IMR-90 (cell line): ENCODE data around the gene DENND1A. TPM values are rescaled to one million over a fixed set of nuclear protein-coding genes. Genes with fewer than 3 reads are reported as not detected.

Experiments used
- ATAC-seq: fragments of 200-7000 bp; cut with Tn5 transposase; 2 replicates; pipeline ENCODE4 v1.9.1; 2020; ENCODE audit warnings: low read depth, mild to moderate bottlenecking, moderate library complexity
- BruUV-seq: library from RNA; stranded (reverse); fragments of 400-500 nt; replicated peaks from 2 replicates; lab custom pipeline; 2021; lab: Mats Ljungman, UMichigan
- CTCF ChIA-PET: fragments of 300-600 bp; formaldehyde crosslinking; extraction: SDS; loops from one replicate; lab custom pipeline; 2021; ENCODE audit warnings: antibody characterized with exemption; lab: Yijun Ruan, JAX
- POLR2A ChIA-PET: fragments of 300-600 bp; sonication (Branson Sonifier 250); formaldehyde crosslinking; loops from one replicate; lab custom pipeline; 2022; ENCODE audit warnings: antibody characterized with exemption; ENCODE audit not compliant: unreplicated experiment; lab: Charles Lee
- DNase-seq: peaks from one replicate; pipeline ENCODE4 v3.0.0; 2013
- H2AFZ ChIP-seq: replicated peaks from 2 replicates; pipeline ENCODE3; 2013; ENCODE audit warnings: low read length, mild to moderate bottlenecking; ENCODE audit not compliant: poor library complexity
- H2AK5ac ChIP-seq: 2 replicates; pipeline ENCODE4 v1.6.1; 2013; ENCODE audit warnings: low read depth, low read length, inconsistent platforms
- H2AK9ac ChIP-seq: replicated peaks from 2 replicates; pipeline ENCODE3; 2013; ENCODE audit warnings: mild to moderate bottlenecking, low read depth, low read length, moderate library complexity; ENCODE audit not compliant: poor library complexity
- H2BK120ac ChIP-seq: 2 replicates; pipeline ENCODE4 v1.6.1; 2013; ENCODE audit warnings: low read depth, low read length, inconsistent platforms
- H2BK15ac ChIP-seq: 3 replicates; pipeline ENCODE4 v1.6.1; 2013; ENCODE audit warnings: low read depth, low read length, inconsistent platforms
- H2BK20ac ChIP-seq: 2 replicates; pipeline ENCODE4 v1.6.1; 2013; ENCODE audit warnings: low read depth, mild to moderate bottlenecking, inconsistent platforms, low read length, moderate library complexity
- H2BK5ac ChIP-seq: 2 replicates; pipeline ENCODE4 v1.6.1; 2013; ENCODE audit warnings: mild to moderate bottlenecking, low read depth, low read length, inconsistent platforms; ENCODE audit not compliant: poor library complexity, severe bottlenecking
- H3K14ac ChIP-seq: replicated peaks from 2 replicates; pipeline ENCODE4 v1.6.1; 2013; ENCODE audit warnings: low read depth, low read length, inconsistent platforms
- H3K18ac ChIP-seq: 2 replicates; pipeline ENCODE4 v1.6.1; 2013; ENCODE audit warnings: low read depth, low read length, control low read depth
- H3K23ac ChIP-seq: 2 replicates; pipeline ENCODE4 v1.6.1; 2013; ENCODE audit warnings: low read depth, low read length, inconsistent platforms
- H3K27ac ChIP-seq: 2 replicates; pipeline ENCODE4 v1.5.1; 2013; ENCODE audit warnings: mild to moderate bottlenecking, control low read depth, low read length; ENCODE audit not compliant: insufficient read depth
- H3K27me3 ChIP-seq: 2 replicates; pipeline ENCODE4 v1.6.1; 2013; ENCODE audit warnings: low read length; ENCODE audit not compliant: control insufficient read depth, insufficient read depth
- H3K36me3 ChIP-seq: 2 replicates; pipeline ENCODE4 v1.6.1; 2013; ENCODE audit warnings: low read length, mixed read lengths; ENCODE audit not compliant: control insufficient read depth, insufficient read depth
- H3K4ac ChIP-seq: 2 replicates; pipeline ENCODE4 v1.6.1; 2013; ENCODE audit warnings: low read depth, low read length, inconsistent platforms
- H3K4me1 ChIP-seq: 2 replicates; pipeline ENCODE4 v1.6.1; 2013; ENCODE audit warnings: low read length, mixed read lengths; ENCODE audit not compliant: control insufficient read depth, insufficient read depth
- H3K4me2 ChIP-seq: 2 replicates; pipeline ENCODE4 v1.6.1; 2013; ENCODE audit warnings: low read depth, mild to moderate bottlenecking, control low read depth, low read length, moderate library complexity
- H3K4me3 ChIP-seq: 2 replicates; pipeline ENCODE4 v1.5.1; 2013; ENCODE audit warnings: low read depth, mild to moderate bottlenecking, control low read depth, low read length, moderate library complexity; ENCODE audit not compliant: insufficient read depth
- H3K56ac ChIP-seq: 2 replicates; pipeline ENCODE4 v1.6.1; 2013; ENCODE audit warnings: low read length, inconsistent platforms; ENCODE audit not compliant: insufficient read depth; ENCODE audit errors: extremely low read depth
- H3K79me1 ChIP-seq, 2 experiments: 2 replicates each; pipeline ENCODE4 v1.6.1; 2013; ENCODE audit warnings: low read length in 2 of 2, inconsistent platforms in 1 of 2, low read depth in 1 of 2
- H3K9ac ChIP-seq: 2 replicates; pipeline ENCODE4 v1.6.1; 2013; ENCODE audit warnings: low read depth, low read length, control low read depth
- H3K9me1 ChIP-seq: 2 replicates; pipeline ENCODE4 v1.6.1; 2013; ENCODE audit warnings: low read length, inconsistent platforms; ENCODE audit not compliant: insufficient read depth
- H3K9me3 ChIP-seq: 2 replicates; pipeline ENCODE4 v1.6.1; 2013; ENCODE audit warnings: low read length; ENCODE audit not compliant: control insufficient read depth, insufficient read depth
- H4K20me1 ChIP-seq: 2 replicates; pipeline ENCODE4 v1.6.1; 2013; ENCODE audit warnings: low read length, inconsistent platforms; ENCODE audit not compliant: insufficient read depth
- H4K5ac ChIP-seq: 2 replicates; pipeline ENCODE4 v1.6.1; 2013; ENCODE audit warnings: mild to moderate bottlenecking, low read depth, low read length, control low read depth
- H4K8ac ChIP-seq, 2 experiments: 2 replicates each; pipeline ENCODE4 v1.6.1; 2013; ENCODE audit warnings: low read depth in 2 of 2, low read length in 2 of 2, control low read depth in 1 of 2, inconsistent platforms in 1 of 2
- H4K91ac ChIP-seq: 2 replicates; pipeline ENCODE4 v1.6.1; 2013; ENCODE audit warnings: low read depth, low read length, inconsistent platforms; ENCODE audit not compliant: insufficient read depth
- BHLHE40 ChIP-seq: fragments of 150-350 bp; IDR thresholded peaks from 2 replicates; pipeline ENCODE4 v1.6.1; 2016; ENCODE audit warnings: mild to moderate bottlenecking, low read depth, low read length
- CEBPB ChIP-seq: IDR thresholded peaks from 2 replicates; pipeline ENCODE4 v1.6.1; 2012; ENCODE audit warnings: low read depth, low read length, improper control_type of control experiment
- CHD1 ChIP-seq: IDR thresholded peaks from 2 replicates; pipeline ENCODE4 v1.6.1; 2012; ENCODE audit warnings: low read depth, low read length, improper control_type of control experiment
- CTCF ChIP-seq: conservative IDR thresholded peaks from 2 replicates; pipeline ENCODE4 v1.5.1; 2012; ENCODE audit warnings: mild to moderate bottlenecking, low read depth, low read length, improper control_type of control experiment
- ELK1 ChIP-seq: fragments of 150-350 bp; IDR thresholded peaks from 2 replicates; pipeline ENCODE4 v1.6.1; 2016; ENCODE audit warnings: low read depth, mild to moderate bottlenecking, low read length, moderate library complexity, borderline replicate concordance
- FOS ChIP-seq: fragments of 150-350 bp; IDR thresholded peaks from 2 replicates; pipeline ENCODE4 v1.6.1; 2016; ENCODE audit warnings: low read depth, low read length
- MAFK ChIP-seq: IDR thresholded peaks from 2 replicates; pipeline ENCODE4 v1.6.1; 2012; ENCODE audit warnings: low read depth, low read length, improper control_type of control experiment
- MAZ ChIP-seq: IDR thresholded peaks from 2 replicates; pipeline ENCODE4 v1.6.1; 2012; ENCODE audit warnings: low read depth, mild to moderate bottlenecking, low read length, improper control_type of control experiment, moderate library complexity, borderline replicate concordance
- MXI1 ChIP-seq: IDR thresholded peaks from 2 replicates; pipeline ENCODE4 v1.6.1; 2012; ENCODE audit warnings: low read depth, mild to moderate bottlenecking, low read length, moderate library complexity, borderline replicate concordance
- NFE2L2 ChIP-seq: fragments of 150-350 bp; IDR thresholded peaks from 2 replicates; pipeline ENCODE4 v1.6.1; 2016; ENCODE audit warnings: low read depth, mild to moderate bottlenecking, low read length
- POLR2A ChIP-seq: IDR thresholded peaks from 2 replicates; pipeline ENCODE4 v1.6.1; 2012; ENCODE audit warnings: mild to moderate bottlenecking, low read depth, low read length
- RAD21 ChIP-seq: IDR thresholded peaks from 2 replicates; pipeline ENCODE4 v1.6.1; 2012; ENCODE audit warnings: low read length, improper control_type of control experiment
- RCOR1 ChIP-seq: IDR thresholded peaks from 2 replicates; pipeline ENCODE4 v1.6.1; 2012; ENCODE audit warnings: mild to moderate bottlenecking, low read length, improper control_type of control experiment; ENCODE audit not compliant: insufficient replicate concordance
- RFX5 ChIP-seq: IDR thresholded peaks from 2 replicates; pipeline ENCODE4 v1.8.0; 2012; ENCODE audit warnings: low read depth, mild to moderate bottlenecking, low read length, moderate library complexity
- SMC3 ChIP-seq: fragments of 150-350 bp; IDR thresholded peaks from 2 replicates; pipeline ENCODE4 v1.6.1; 2016; ENCODE audit warnings: low read depth, mild to moderate bottlenecking, antibody characterized with exemption, low read length, moderate library complexity
- USF2 ChIP-seq: fragments of 150-350 bp; IDR thresholded peaks from 2 replicates; pipeline ENCODE4 v1.6.1; 2017; ENCODE audit warnings: mild to moderate bottlenecking, antibody characterized with exemption, low read length, low read depth
- WGBS, 2 experiments: methylation state at CpG; one replicate each; pipeline versions ENCODE4 v1.1.5 to v1.1.7; 2013; ENCODE audit warnings: missing lambda C conversion rate in 2 of 2; ENCODE audit not compliant: insufficient read length in 1 of 2; ENCODE audit errors: extremely low coverage in 2 of 2; 5-methylcytosine and 5-hydroxymethylcytosine counted together
- dilution Hi-C: fragments of 300-500 bp; cut with HindIII; formaldehyde crosslinking; loops from one replicate; pipeline ENCODE4 v1.14.3; 2018; ENCODE audit warnings: low sequenced_read_pairs; ENCODE audit not compliant: unreplicated experiment
- in situ Hi-C: fragments of 300-500 bp; cut with MboI; formaldehyde crosslinking; loops from 3 replicates; pipeline ENCODE4 v1.14.3; 2019; ENCODE audit warnings: low sequenced_read_pairs, inconsistent platforms, mixed read lengths
- intact Hi-C: fragments of 100-400 bp; cut with micrococcal nuclease; formaldehyde crosslinking; loops from 2 replicates; pipeline ENCODE4 v1.10.0; 2022
- polyA plus RNA-seq, 3 experiments: library from polyadenylated mRNA; depleted of rRNA; stranded (reverse); fragments of >200 nt; gene quantifications; 2 replicates each; pipeline ENCODE4 v1.2.3, GENCODE V29; 2012; ENCODE audit warnings: low replicate concordance in 1 of 3
- total RNA-seq: library from RNA; depleted of rRNA; stranded (reverse); fragments of >200 nt; gene quantifications from 2 replicates; pipeline ENCODE4 v1.2.3, GENCODE V29; 2012

Gene DENND1A
- total and polyA plus RNA-seq, 2 of the 4 experiments (the other 2 are of a cell fraction) = 21.4 to 27.6 TPM

- Histone ChIP-seq H3K23ac (no peak overlapping the region), H3K36me3 (no peaks in the 10 kb centered on the region), H3K9me3 (no peaks in the 10 kb centered on the region), H3K4ac (no peak overlapping the region), H2BK15ac (no peak overlapping the region), H2BK120ac (no peak overlapping the region), H3K4me3 (no peak overlapping the region), H3K9ac (no peak overlapping the region), H3K18ac (no peak overlapping the region), H4K8ac (no peak overlapping the region), H2BK20ac (no peak overlapping the region), H4K20me1 (peaks cover 3% of the 10 kb centered on the region; the same call in 1 of the 2 replicates), H2BK5ac (no peak overlapping the region), H3K27me3 (peaks cover 17% of the 10 kb centered on the region), H3K4me2 (no peak overlapping the region), H3K4me1 (no peaks in the 10 kb centered on the region), H3K56ac (no peak overlapping the region), H2AFZ (no peak overlapping the region), H3K9me1 (peaks cover 4% of the 10 kb centered on the region), H3K79me1 (no peaks in the 10 kb centered on the region), H2AK9ac (no peak overlapping the region), H2AK5ac (no peak overlapping the region), H4K91ac (no peak overlapping the region), H3K14ac (no peak overlapping the region), H4K5ac (no peak overlapping the region), H3K27ac (no peak overlapping the region)
- dilution Hi-C loops = no loop called here
- 41% methylated on average over 3 of the region's 6 CpGs; no CpG with 5 or more reads in 1 of the 2 experiments for WGBS, 2 experiments
- TF ChIP-seq MXI1 (no peak), POLR2A (no peak), FOS (no peak), SMC3 (no peak), CEBPB (no peak), RCOR1 (no peak), ELK1 (no peak), RAD21 (no peak), CHD1 (no peak), BHLHE40 (no peak), MAZ (no peak), RFX5 (no peak), MAFK (no peak), USF2 (no peak), CTCF (no peak), NFE2L2 (no peak)
- in situ Hi-C loops = loop anchor here (25.0 kb wide), 1 partner anchor 508 kb away; the partner anchor contains the start of gene PDCL
- no peak for ATAC-seq
- CTCF ChIA-PET = no interaction called here
- POLR2A ChIA-PET = no interaction called here
- BruUV-seq = no TSS peak
- intact Hi-C loops = loop anchor here (2.0 kb wide), 1 partner anchor 117 kb away; no protein-coding TSS in a partner anchor
- no peak for DNase-seq
These were observed 584.4 kb downstream of the DENND1A start for GRCh38 chr9:123345567-123345955.
